GM19240 (cell line): Measurements from ENCODE around the gene OPTC.
"Not testable (repeated sequence)": the region's sequence is repeated elsewhere in the genome, so short reads cannot be mapped to it uniquely, and the experiment has no call there.

Experiments
- DNase-seq: peaks from one replicate; pipeline ENCODE4 v3.0.0; 2011; ENCODE audit warnings: low spot score; ENCODE audit not compliant: insufficient read length

The OPTC gene

DNA sequence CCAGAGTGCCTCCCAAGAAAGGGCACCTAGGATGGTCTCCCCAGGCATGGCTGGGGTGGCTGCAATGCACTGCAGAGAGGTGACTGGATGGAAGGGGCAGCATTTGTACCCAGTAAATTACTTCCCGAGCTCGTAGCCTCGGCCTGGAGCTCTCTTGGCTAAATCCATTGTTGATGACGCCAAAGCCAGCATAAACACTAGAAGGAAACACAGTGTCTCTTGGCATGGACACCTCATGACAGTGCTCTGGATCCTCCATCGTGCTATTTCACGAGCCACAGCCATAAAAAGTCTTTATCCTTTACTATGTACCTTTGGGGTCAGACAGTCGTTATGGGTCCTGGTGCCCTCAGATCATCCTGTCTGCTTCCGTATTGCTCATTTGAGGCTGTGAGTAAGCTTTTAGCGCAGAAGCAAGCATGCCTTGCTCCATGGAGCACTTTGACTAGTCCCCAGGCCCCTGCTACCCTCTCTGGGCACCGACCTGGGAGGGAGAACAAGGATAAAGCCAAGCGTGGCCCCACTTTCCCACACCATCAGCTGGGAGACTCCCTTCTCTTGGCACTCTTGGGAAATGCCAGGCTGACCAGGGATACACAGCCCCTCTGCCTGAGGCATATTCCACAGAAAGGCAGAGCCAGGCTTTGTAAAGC is 28.7 kb upstream of the OPTC start:
- DNase-seq = no peak

GRCh38 chr1:203465948-203466347 is 28.0 kb upstream of the OPTC start:
- no peak for DNase-seq

DNA sequence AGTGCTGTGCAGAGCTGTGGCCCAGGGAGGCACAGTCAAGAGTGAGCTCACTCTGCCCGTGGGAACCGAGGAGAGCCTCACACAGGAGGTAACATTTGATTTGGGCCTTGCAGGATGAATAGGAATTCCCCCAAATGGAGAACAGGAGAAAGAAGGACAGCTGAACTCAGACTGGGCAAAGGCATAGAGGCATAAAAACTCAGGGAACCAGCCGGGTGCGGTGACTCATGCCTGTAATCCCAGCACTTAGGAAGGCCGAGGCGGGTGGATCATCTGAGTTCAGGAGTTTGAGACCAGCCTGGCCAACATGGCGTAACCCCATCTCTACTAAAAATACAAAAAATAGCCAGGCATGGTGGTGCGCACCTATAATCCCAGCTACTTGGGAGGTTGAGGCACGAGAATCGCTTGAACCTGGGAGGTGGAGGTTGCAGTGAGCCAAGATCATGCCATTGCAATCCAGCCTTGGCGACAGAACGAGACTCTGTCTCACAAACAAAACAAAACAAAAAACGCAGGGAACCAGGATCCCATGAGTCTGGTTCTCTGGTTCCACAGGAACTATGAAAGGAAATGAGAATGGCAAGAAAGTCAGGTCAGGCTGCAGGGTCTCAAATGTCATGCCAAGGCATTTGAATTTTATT is 26.9 kb upstream of the OPTC start:
- not testable (repeated sequence) for DNase-seq

- no peak for DNase-seq
These were observed 26.4 kb upstream of the OPTC start for GRCh38 chr1:203467550-203467921.

DNA sequence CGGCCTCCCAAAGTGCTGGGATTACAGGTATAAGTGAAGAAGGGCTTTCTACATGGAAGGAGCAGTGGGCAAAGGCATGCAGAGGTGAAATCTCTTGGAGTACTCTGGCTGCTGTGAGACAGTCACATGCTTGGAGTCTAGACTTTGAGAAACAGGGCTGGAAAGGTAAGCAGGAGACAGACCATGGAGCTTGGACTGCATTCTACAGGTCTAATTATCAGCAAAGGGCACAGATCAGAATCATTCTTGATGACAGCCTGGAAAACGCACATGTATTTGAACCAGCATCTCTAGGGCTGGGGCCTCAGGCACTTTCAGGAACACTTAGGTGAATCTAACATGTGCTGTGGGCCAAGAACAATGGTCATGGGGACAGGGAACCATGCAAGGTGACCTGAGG is 25.6 kb upstream of the OPTC start:
- no peak for DNase-seq

DNA sequence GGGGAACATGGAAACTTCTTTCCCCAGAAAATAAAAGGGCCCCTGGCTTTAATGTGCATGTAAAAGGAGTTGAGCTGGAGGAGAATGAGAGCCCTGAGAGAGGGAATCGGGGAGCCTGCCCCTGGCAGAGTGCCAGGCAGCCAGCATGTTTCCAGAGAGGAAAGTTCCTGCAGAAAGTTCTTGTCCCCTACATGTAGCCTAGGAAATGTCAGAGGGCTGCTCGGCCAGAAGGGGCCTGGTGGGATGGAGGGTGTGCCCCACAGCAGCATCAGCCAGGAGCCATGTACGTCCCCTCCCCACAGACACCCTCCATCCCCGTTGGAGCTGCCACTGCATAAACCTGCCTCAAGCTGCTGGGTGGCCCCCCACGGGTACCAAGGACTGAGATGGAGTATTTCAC is 23.7 kb upstream of the OPTC start:
- DNase-seq = no peak

GRCh38 chr1:203471841-203472240 is 22.1 kb upstream of the OPTC start:
- no peak for DNase-seq

DNA sequence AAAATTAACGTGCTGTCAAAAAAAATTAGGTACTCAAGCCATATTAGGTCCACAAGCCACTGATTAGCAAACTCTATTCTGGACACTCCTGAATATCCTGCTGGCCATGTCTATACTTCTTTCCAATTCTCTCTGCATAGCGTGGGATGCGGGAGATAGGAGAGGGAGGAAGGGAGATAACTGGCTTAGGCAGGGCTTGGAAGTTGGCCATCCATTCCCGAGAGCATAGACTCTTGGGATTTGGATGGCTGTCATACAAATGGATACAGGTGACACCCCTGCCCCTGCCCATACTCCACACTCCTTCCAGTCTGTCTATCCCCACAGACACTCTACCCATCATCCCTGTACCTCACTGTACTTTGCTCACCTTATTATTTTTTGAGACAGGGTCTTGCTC is 20.7 kb upstream of the OPTC start:
- no peak for DNase-seq

DNA sequence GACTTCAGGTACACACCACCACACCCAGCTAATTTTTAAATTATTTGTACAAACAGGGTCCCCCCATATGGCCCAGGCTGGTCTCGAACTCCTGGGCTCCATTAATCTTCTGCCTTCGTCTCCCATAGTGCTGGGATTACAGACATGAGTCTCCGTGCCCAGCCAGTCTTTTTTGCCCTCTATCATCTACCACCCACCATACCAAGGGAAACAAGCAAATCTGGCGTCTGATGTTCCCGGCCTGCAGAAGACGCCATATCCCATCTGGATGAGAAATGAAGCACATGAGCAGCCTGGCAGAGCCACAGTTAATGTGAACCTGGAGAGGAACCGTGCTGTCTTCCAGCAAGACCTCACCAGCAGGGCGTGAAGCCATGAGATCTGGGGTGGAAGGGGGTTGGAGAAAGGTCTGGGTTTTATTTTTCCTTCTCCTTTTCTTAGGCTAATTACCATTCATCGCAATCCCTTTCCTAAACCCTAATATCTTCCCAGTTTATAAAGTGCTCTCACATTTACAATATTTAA is 20.1 kb upstream of the OPTC start:
- DNase-seq = no peak

DNA sequence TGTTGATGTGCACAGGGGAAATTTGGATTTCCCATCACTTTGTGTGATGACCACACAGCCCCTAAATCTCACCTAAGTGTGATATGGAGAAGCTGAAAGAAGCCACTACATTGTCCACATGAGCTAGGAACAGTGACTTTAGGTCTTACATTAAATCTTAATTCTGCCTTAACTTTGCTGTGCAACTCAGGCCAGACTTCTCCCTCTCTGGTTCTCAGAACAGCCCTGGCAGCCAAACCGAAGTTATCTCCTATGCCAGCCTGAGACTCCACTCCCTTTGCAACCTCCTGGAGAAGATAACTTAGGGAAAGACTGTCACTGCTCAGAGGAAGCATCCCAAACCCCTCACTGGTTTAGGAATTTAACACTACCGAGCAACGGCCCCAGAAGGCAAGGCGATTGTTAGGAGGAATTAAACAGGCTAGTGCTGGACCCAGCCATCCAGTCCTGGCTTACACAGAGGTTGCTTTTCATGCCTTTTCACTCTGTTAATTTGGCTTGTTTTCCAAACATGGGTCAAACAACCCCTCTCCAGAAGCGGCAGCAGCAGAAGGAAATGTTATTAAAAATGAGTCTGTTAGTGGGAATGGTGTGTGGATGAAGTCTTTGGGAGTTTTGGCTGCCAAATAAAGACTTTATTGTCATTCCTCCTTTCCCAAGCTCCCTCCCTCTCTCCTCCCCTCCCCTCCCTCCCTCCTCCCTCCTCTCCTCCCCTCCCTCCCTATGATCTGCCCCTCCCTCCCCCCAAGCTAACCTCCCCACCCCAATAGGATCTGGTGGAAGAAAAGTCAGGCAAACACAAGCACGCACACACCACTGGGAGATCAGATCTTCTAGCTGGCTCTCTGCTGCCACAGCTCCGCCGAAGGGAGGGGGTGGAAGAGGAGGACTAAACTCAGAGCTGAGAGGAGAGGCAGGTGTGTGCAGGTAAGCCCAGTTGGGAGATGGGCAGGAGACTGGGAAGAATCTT is 18.7 kb upstream of the OPTC start, which contains the start of gene PRELP:
Gene PRELP (plus strand): TSS at position 795 of the 970 bp plus-strand sequence. CDS start 7,379 bp downstream, outside the sequence.
- DNase-seq = no peak

DNA sequence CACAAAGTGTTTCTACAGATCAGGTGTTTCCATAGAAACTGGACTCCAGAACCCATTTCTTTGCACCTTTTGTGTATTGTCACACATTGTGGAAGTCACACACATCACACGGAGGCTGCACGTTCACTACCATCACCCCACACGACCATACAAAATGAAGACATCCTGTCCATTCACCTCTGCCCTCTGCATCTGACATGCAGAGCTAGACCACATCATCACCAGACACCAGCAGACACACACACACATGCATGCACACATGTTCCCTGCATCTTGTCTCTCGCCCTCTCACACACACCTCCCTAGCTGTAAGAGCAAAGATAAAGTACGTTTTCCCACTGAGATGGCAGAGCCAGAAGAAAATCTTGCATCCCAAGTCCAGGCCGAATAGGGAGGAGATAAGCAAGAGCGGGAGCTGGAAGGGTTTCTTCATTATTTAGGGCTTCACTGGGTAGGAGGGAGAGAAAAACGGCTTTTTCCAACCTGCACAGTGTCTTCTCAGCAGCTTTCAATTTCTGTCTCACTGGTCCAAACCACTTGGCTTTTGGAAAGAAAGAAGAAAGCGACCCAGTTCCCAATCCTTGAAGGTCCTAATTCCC is 17.6 kb upstream of the OPTC start:
- DNase-seq = no peak

DNA sequence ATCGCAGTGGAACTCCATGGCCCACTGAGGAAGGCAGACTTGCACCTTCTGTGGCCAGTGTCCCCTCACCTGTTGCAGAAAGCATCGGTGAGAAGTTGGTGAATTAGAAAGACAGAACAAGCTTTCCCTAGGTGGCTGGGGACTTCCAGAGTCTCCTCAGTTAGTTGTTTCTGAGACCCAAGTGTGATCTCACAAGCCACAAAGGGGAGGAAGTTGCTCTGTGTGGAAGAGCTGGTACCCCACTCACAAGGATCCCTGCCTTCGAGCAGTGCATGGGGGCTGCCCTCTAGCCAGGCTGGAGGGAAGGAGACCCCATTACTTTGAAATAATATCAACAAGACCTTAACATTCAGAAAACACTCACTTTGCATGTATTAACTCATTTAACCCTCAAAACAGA is 16.2 kb upstream of the OPTC start:
- no peak for DNase-seq

- DNase-seq = no peak
These were observed 15.7 kb upstream of the OPTC start for GRCh38 chr1:203478231-203478630.

DNA sequence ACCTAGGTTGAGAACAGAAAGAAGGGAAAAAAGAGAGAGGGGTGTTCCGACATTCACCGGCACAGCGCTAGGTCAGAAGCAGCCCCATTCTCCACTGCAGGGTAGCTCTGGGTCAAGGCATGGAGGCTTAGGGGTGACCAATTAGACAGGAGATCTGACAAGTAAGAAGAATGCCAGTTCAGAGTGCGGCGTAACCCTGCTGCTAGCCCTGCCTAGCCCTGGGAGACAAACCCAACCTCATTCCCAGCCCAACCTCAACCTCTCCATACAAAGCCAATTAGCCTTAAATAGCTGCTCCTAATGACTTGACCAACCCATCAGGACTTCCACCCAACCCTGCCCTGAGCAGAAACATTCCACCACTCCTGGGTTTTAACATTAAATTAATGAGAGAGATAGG is 15.0 kb upstream of the OPTC start:
- no peak for DNase-seq

GRCh38 chr1:203479646-203480045 is 14.3 kb upstream of the OPTC start:
- DNase-seq = no peak

DNA sequence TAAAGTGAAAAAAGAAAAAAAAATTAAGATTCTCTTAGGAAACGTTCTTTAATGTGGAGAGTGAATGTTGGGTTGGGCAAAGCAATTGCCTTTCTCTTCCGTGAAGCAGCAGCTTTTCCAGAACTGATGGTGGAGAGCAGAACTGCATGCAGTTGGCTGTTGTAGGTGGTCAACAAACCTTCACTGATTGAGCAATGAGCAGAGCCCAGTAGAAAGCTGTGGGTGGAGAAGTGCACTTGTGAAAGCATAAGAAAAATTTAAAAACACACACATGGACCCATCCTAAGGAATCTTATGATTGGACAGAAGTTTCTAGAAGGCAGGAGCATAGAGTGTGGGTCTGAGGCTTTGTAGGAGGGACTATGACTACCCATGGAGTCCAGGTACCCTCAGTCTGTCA is 13.9 kb upstream of the OPTC start:
- DNase-seq = no peak

DNA sequence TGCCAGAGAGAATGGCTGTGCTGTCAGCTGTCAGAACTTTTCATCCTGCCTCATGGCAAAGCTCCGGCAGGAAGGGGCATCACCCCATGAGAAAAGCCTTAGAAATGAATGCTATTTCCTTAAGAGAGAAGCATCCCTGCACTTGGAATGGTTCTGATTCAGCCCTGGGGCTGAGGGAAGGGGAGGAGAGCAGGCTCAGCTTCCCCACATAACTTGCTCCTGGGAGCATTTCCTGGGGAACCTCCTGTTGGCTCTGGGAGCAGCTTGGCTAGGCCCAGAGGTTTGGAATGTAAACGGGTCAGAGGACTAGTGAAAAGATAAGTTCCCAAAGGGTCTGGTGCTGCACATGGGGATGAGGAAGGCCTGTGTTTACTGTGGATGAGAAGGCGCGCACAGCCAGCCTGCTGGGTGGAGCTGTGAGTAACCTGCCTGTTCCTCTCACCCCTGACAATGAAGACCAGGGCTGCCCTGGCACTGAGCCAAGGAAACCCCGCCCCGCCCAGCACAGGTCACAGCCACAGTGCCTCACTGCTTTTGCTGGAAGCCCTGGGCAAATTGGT is 13.3 kb upstream of the OPTC start:
- DNase-seq = no peak

- no peak for DNase-seq
These were observed 12.8 kb upstream of the OPTC start for GRCh38 chr1:203481196-203481595.

GRCh38 chr1:203486618-203487370 is 7.2 kb upstream of the OPTC start:
- DNase-seq = no peak

DNA sequence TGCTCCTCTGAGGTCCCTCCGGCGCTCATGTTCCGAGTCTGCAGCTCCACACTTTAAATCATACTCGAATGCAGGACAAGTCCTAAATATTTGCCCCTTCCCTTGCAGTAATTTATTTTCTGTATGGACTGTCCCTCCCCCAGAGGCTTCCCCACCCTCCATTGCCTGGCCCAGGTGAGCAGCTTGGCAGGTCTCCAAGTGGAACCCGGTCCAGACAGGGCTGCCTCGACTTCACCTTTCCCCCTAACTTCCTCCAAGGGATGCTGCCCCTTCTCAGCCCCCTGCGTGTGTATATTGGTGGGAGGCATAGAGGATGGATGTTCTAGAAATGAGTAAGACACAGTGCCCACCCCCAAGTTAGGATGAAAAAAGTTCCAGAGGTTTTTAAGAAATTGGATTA is 5.4 kb upstream of the OPTC start:
- no peak for DNase-seq

- no peak for DNase-seq
These were observed 3.3 kb upstream of the OPTC start for GRCh38 chr1:203490607-203491006.
